ENCODE results near the gene NOSTRIN. TPM values are rescaled to one million over a fixed set of nuclear protein-coding genes. Genes with fewer than 3 reads are reported as not detected.

The NOSTRIN gene
- total RNA-seq, 1 experiment from 2014 or later: 3.1 TPM

- ChIA-PET CTCF (no interaction called here), POLR2A (no interaction called here), RAD21 (ENCODE audit: low non-redundant PET in 1 of 2, low total read pairs in 2 of 2, uncharacterized antibody in 2 of 2, unreplicated experiment in 2 of 2) (no interaction called here)
- DNase-seq (ENCODE audit: low read depth, low spot score) (no peak), ATAC-seq (no peak)
- Histone ChIP-seq H3K4me3 (replicated peaks in 1 of 2; ENCODE audit: low read depth in 1 of 2, low read length in 2 of 2) (no peak overlapping the region), H3K36me3 (ENCODE audit: control insufficient read depth in 1 of 2, insufficient read depth in 2 of 2, low read length in 2 of 2) (no peaks in the 10 kb centered on the region), H2AFZ (ENCODE audit: low read depth, low read length, poor library complexity, severe bottlenecking) (no peak overlapping the region), H3K9me2 (ENCODE audit: insufficient read depth) (no peaks in the 10 kb centered on the region), H3K4me2 (ENCODE audit: low read length) (no peak overlapping the region), H3K79me2 (ENCODE audit: insufficient read depth, low read length) (no peaks in the 10 kb centered on the region), H3K9ac (ENCODE audit: low read length) (no peak overlapping the region), H3K9me3 (ENCODE audit: control insufficient read depth in 1 of 2, insufficient read depth in 1 of 2, low read depth in 1 of 2, low read length in 2 of 2) (no peaks in the 10 kb centered on the region), H3K27me3 (ENCODE audit: insufficient read depth, low read length) (no peaks in the 10 kb centered on the region), H4K20me1 (ENCODE audit: insufficient read depth) (no peaks in the 10 kb centered on the region), H3K27ac (ENCODE audit: low read depth, low read length) (no peak overlapping the region), H3K4me1 (ENCODE audit: control insufficient read depth in 1 of 2, insufficient read depth in 2 of 2, low read length in 2 of 2) (peaks cover 0 to 5% of the 10 kb centered on the region in 2 experiments; a peak in 1 of 4 replicates)
- intact Hi-C loops (cut with micrococcal nuclease): no loop called here
- no peak for TF ChIP-seq YY1 (IDR thresholded peaks at IDR 0.05; ENCODE audit: extremely low read depth, insufficient replicate concordance, low read depth, low read length)
- no peak for TF ChIP-seq EGR1 (IDR thresholded peaks at IDR 0.05; ENCODE audit: low read depth)
- no peak for TF ChIP-seq EZH2 (IDR thresholded peaks at IDR 0.05)
- TF ChIP-seq TCF7L2 (IDR thresholded peaks at IDR 0.05; ENCODE audit: borderline replicate concordance, extremely low read depth, insufficient read depth, insufficient read length): no peak
- TF ChIP-seq POLR2AphosphoS5 (IDR thresholded peaks at IDR 0.05; ENCODE audit: low read depth, low read length): no peak
- no peak for TF ChIP-seq ATF3 (IDR thresholded peaks at IDR 0.05)
- no peak for TF ChIP-seq FOSL1 (IDR thresholded peaks at IDR 0.05; ENCODE audit: low read depth)
- TF ChIP-seq, protein P1, sequence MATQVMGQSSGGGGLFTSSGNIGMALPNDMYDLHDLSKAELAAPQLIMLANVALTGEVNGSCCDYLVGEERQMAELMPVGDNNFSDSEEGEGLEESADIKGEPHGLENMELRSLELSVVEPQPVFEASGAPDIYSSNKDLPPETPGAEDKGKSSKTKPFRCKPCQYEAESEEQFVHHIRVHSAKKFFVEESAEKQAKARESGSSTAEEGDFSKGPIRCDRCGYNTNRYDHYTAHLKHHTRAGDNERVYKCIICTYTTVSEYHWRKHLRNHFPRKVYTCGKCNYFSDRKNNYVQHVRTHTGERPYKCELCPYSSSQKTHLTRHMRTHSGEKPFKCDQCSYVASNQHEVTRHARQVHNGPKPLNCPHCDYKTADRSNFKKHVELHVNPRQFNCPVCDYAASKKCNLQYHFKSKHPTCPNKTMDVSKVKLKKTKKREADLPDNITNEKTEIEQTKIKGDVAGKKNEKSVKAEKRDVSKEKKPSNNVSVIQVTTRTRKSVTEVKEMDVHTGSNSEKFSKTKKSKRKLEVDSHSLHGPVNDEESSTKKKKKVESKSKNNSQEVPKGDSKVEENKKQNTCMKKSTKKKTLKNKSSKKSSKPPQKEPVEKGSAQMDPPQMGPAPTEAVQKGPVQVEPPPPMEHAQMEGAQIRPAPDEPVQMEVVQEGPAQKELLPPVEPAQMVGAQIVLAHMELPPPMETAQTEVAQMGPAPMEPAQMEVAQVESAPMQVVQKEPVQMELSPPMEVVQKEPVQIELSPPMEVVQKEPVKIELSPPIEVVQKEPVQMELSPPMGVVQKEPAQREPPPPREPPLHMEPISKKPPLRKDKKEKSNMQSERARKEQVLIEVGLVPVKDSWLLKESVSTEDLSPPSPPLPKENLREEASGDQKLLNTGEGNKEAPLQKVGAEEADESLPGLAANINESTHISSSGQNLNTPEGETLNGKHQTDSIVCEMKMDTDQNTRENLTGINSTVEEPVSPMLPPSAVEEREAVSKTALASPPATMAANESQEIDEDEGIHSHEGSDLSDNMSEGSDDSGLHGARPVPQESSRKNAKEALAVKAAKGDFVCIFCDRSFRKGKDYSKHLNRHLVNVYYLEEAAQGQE (IDR thresholded peaks at IDR 0.05; ENCODE audit: low read depth): no peak
- no peak for TF ChIP-seq CEBPB (IDR thresholded peaks at IDR 0.05; ENCODE audit: low read depth)
- TF ChIP-seq ZNF274 (IDR thresholded peaks at IDR 0.05; ENCODE audit: low read depth, low read length): no peak
- no peak for TF ChIP-seq SP1 (IDR thresholded peaks at IDR 0.05; ENCODE audit: low read depth)
- TF ChIP-seq, protein P2, sequence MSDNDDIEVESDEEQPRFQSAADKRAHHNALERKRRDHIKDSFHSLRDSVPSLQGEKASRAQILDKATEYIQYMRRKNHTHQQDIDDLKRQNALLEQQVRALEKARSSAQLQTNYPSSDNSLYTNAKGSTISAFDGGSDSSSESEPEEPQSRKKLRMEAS (IDR thresholded peaks at IDR 0.05): no peak
- TF ChIP-seq POLR2A (IDR thresholded peaks at IDR 0.05; ENCODE audit: borderline replicate concordance, extremely low read depth, insufficient read depth, insufficient read length): no peak
- TF ChIP-seq, protein P3, sequence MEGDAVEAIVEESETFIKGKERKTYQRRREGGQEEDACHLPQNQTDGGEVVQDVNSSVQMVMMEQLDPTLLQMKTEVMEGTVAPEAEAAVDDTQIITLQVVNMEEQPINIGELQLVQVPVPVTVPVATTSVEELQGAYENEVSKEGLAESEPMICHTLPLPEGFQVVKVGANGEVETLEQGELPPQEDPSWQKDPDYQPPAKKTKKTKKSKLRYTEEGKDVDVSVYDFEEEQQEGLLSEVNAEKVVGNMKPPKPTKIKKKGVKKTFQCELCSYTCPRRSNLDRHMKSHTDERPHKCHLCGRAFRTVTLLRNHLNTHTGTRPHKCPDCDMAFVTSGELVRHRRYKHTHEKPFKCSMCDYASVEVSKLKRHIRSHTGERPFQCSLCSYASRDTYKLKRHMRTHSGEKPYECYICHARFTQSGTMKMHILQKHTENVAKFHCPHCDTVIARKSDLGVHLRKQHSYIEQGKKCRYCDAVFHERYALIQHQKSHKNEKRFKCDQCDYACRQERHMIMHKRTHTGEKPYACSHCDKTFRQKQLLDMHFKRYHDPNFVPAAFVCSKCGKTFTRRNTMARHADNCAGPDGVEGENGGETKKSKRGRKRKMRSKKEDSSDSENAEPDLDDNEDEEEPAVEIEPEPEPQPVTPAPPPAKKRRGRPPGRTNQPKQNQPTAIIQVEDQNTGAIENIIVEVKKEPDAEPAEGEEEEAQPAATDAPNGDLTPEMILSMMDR (IDR thresholded peaks at IDR 0.05 in 2 of 3, conservative IDR thresholded peaks at IDR 0.05 in 1 of 3; ENCODE audit: borderline replicate concordance in 1 of 3, insufficient read depth in 1 of 3, low read depth in 2 of 3, low read length in 2 of 3): no peak
- TF ChIP-seq CBX3 (IDR thresholded peaks at IDR 0.05; ENCODE audit: low read depth): no peak
- no TSS peak for BruUV-seq (replicated peaks)
Observed at GRCh38 chr2:168814939-168815907, 12.8 kb downstream of the NOSTRIN start.

Measured in HCT116 (cell line).